HCT116 (cell line): Measurements from ENCODE around the gene C14orf132. TPM values are rescaled to one million over a fixed set of nuclear protein-coding genes. Genes with fewer than 3 reads are reported as not detected.

ENCODE experiments used
- ATAC-seq: fragments of 200-7000 bp; cut with Tn5 transposase; 2 replicates; pipeline ENCODE4 v1.9.1; 2020; ENCODE audit warnings: mild to moderate bottlenecking, moderate library complexity
- BruUV-seq: library from RNA; stranded (reverse); fragments of 400-500 nt; replicated peaks from 2 replicates; lab custom pipeline; 2021; lab: Mats Ljungman, UMichigan
- CTCF ChIA-PET: fragments of 300-600 bp; sonication (Branson Sonifier 250); formaldehyde crosslinking; loops from one replicate; lab custom pipeline; 2021; ENCODE audit warnings: antibody characterized with exemption; lab: Charles Lee
- POLR2A ChIA-PET: fragments of 300-600, 350-600 bp; sonication (Branson Sonifier 250); formaldehyde crosslinking; loops from one replicate; lab custom pipeline; 2021; ENCODE audit warnings: antibody characterized with exemption; lab: Charles Lee
- RAD21 ChIA-PET, 2 experiments: fragments of 300-600 bp; sonication (Branson Sonifier 250); formaldehyde crosslinking; loops; one replicate each; lab custom pipeline; 2023; ENCODE audit warnings: low total read pairs in 2 of 2; ENCODE audit not compliant: uncharacterized antibody in 2 of 2, unreplicated experiment in 2 of 2, low non-redundant PET in 1 of 2; lab: Charles Lee
- DNase-seq: peaks from one replicate; pipeline ENCODE4 v3.0.0-alpha.2; 2010; ENCODE audit warnings: low read depth, low spot score
- H2AFZ ChIP-seq: fragments of 200-600 bp; shearing (Covaris generic), sonication (generic); 2 replicates; pipeline ENCODE4 v1.6.1; 2017; ENCODE audit warnings: low read depth, mixed run types, mixed read lengths, antibody characterized with exemption, low read length; ENCODE audit not compliant: poor library complexity, severe bottlenecking
- H3K27ac ChIP-seq: 2 replicates; pipeline ENCODE4 v1.5.1; 2012; ENCODE audit warnings: low read depth, low read length
- H3K27me3 ChIP-seq: fragments of 200-600 bp; sonication (generic); 2 replicates; pipeline ENCODE4 v1.6.1; 2016; ENCODE audit warnings: mixed run types, low read length, mixed read lengths; ENCODE audit not compliant: insufficient read depth
- H3K36me3 ChIP-seq, 2 experiments: fragments of 200-500 bp in 1 of 2; fragments of 200-600 bp in 1 of 2; sonication (Bioruptor generic) in 1 of 2; sonication (generic) in 1 of 2; 2 replicates each; pipeline versions ENCODE4 v1.5.1 to v1.6.1; 2014 to 2016; ENCODE audit warnings: low read length in 2 of 2, inconsistent platforms in 1 of 2, mixed read lengths in 1 of 2, mixed run types in 1 of 2; ENCODE audit not compliant: insufficient read depth in 2 of 2, control insufficient read depth in 1 of 2
- H3K4me1 ChIP-seq, 2 experiments: fragments of 200-600 bp in 1 of 2; sonication (generic) in 1 of 2; 2 replicates each; pipeline versions ENCODE4 v1.5.1 to v1.6.1; 2012 to 2017; ENCODE audit warnings: low read length in 2 of 2, inconsistent platforms in 1 of 2, mild to moderate bottlenecking in 1 of 2, mixed read lengths in 1 of 2, mixed run types in 1 of 2, moderate library complexity in 1 of 2; ENCODE audit not compliant: insufficient read depth in 2 of 2, control insufficient read depth in 1 of 2
- H3K4me2 ChIP-seq: fragments of 200-600 bp; sonication (generic); 2 replicates; pipeline ENCODE4 v1.6.1; 2017; ENCODE audit warnings: mixed run types, low read length, mixed read lengths
- H3K4me3 ChIP-seq, 2 experiments: fragments of 200-600 bp in 1 of 2; sonication (generic) in 1 of 2; replicated peaks in 1 of 2; 2 replicates each; pipeline ENCODE4 v1.5.1; 2011 to 2016; ENCODE audit warnings: low read length in 2 of 2, control low read depth in 1 of 2, low read depth in 1 of 2, mild to moderate bottlenecking in 1 of 2, mixed read lengths in 1 of 2, mixed run types in 1 of 2
- H3K79me2 ChIP-seq: fragments of 200-600 bp; sonication (generic); 2 replicates; pipeline ENCODE4 v1.6.1; 2017; ENCODE audit warnings: mild to moderate bottlenecking, mixed run types, low read length, moderate library complexity, mixed read lengths; ENCODE audit not compliant: insufficient read depth
- H3K9ac ChIP-seq: fragments of 200-600 bp; sonication (generic); 2 replicates; pipeline ENCODE4 v1.6.1; 2016; ENCODE audit warnings: low read length, mixed read lengths
- H3K9me2 ChIP-seq: fragments of 200-600 bp; sonication (generic), shearing (Covaris generic); 2 replicates; pipeline ENCODE4 v1.6.1; 2017; ENCODE audit warnings: mixed run types, mild to moderate bottlenecking, moderate library complexity; ENCODE audit not compliant: insufficient read depth
- H3K9me3 ChIP-seq, 2 experiments: fragments of 200-500 bp in 1 of 2; fragments of 200-600 bp in 1 of 2; sonication (Bioruptor generic) in 1 of 2; sonication (generic) in 1 of 2; 2 replicates each; pipeline ENCODE4 v1.6.1; 2014 to 2017; ENCODE audit warnings: low read length in 2 of 2, mixed read lengths in 2 of 2, inconsistent platforms in 1 of 2, low read depth in 1 of 2, mild to moderate bottlenecking in 1 of 2, mixed run types in 1 of 2, moderate library complexity in 1 of 2; ENCODE audit not compliant: control insufficient read depth in 1 of 2, insufficient read depth in 1 of 2
- H4K20me1 ChIP-seq: fragments of 200-600 bp; sonication (generic), shearing (Covaris generic); 2 replicates; pipeline ENCODE4 v1.6.1; 2017; ENCODE audit warnings: mixed run types, mild to moderate bottlenecking, moderate library complexity; ENCODE audit not compliant: insufficient read depth
- CBX3 ChIP-seq: IDR thresholded peaks from 2 replicates; pipeline ENCODE4 v1.6.1; 2012; ENCODE audit warnings: low read depth
- CEBPB ChIP-seq: IDR thresholded peaks from 2 replicates; pipeline ENCODE4 v1.6.1; 2012; ENCODE audit warnings: low read depth
- ELF1 ChIP-seq: IDR thresholded peaks from 2 replicates; pipeline ENCODE4 v1.6.1; 2012; ENCODE audit warnings: low read depth, borderline replicate concordance
- EZH2phosphoT487 ChIP-seq: fragments of 200-600 bp; IDR thresholded peaks from 2 replicates; pipeline ENCODE4 v1.6.1; 2018; ENCODE audit warnings: antibody characterized with exemption, borderline replicate concordance
- FOSL1 ChIP-seq: IDR thresholded peaks from 2 replicates; pipeline ENCODE4 v1.6.1; 2012; ENCODE audit warnings: low read depth
- JUND ChIP-seq: IDR thresholded peaks from 2 replicates; pipeline ENCODE4 v1.6.1; 2012
- POLR2A ChIP-seq: IDR thresholded peaks from 2 replicates; pipeline ENCODE4 v1.7.0; 2011; ENCODE audit warnings: borderline replicate concordance; ENCODE audit not compliant: insufficient read depth, insufficient read length; ENCODE audit errors: extremely low read depth
- POLR2AphosphoS5 ChIP-seq: IDR thresholded peaks from 2 replicates; pipeline ENCODE4 v1.6.1; 2011; ENCODE audit warnings: mild to moderate bottlenecking, low read depth, low read length, moderate library complexity
- SIN3A ChIP-seq: IDR thresholded peaks from 2 replicates; pipeline ENCODE4 v1.6.1; 2012; ENCODE audit warnings: low read depth
- SP1 ChIP-seq: IDR thresholded peaks from 2 replicates; pipeline ENCODE4 v1.6.1; 2012; ENCODE audit warnings: low read depth
- SRF ChIP-seq: IDR thresholded peaks from 2 replicates; pipeline ENCODE4 v1.6.1; 2012; ENCODE audit warnings: low read depth
- YY1 ChIP-seq: IDR thresholded peaks from 2 replicates; pipeline ENCODE4 v1.6.1; 2011; ENCODE audit warnings: low read length, low read depth, moderate library complexity, mild to moderate bottlenecking; ENCODE audit not compliant: insufficient replicate concordance; ENCODE audit errors: extremely low read depth
- ZFX ChIP-seq: fragments of 450-650 bp; IDR thresholded peaks from 2 replicates; pipeline ENCODE4 v1.6.1; 2017
- intact Hi-C: fragments of 100-400 bp; cut with micrococcal nuclease; formaldehyde crosslinking; loops from 2 replicates; pipeline ENCODE4 v1.10.0; 2022
- total RNA-seq: library from RNA; stranded (reverse); gene quantifications from one replicate; pipeline ENCODE4 v1.2.1, GENCODE V29; 2021; ENCODE audit not compliant: unreplicated experiment
- TF ChIP-seq, protein P1 (sequence below): IDR thresholded peaks from 2 replicates; pipeline ENCODE4 v1.6.1; 2012
- TF ChIP-seq, protein P2 (sequence below), 3 experiments: fragments of 200-600 bp in 1 of 3; sonication (generic) in 1 of 3; IDR thresholded peaks in 2 of 3; conservative IDR thresholded peaks in 1 of 3; 2 replicates each; pipeline ENCODE4 v1.5.1; 2012 to 2017; ENCODE audit warnings: low read depth in 2 of 3, low read length in 2 of 3, antibody characterized with exemption in 1 of 3, borderline replicate concordance in 1 of 3, control low read depth in 1 of 3, mild to moderate bottlenecking in 1 of 3, mixed read lengths in 1 of 3, mixed run types in 1 of 3, moderate library complexity in 1 of 3; ENCODE audit not compliant: insufficient read depth in 1 of 3
- TF ChIP-seq, protein P3 (sequence below): IDR thresholded peaks from 2 replicates; pipeline ENCODE4 v1.6.1; 2012

The C14orf132 gene
- total RNA-seq, 1 experiment from 2014 or later, result 3.4 TPM

DNA sequence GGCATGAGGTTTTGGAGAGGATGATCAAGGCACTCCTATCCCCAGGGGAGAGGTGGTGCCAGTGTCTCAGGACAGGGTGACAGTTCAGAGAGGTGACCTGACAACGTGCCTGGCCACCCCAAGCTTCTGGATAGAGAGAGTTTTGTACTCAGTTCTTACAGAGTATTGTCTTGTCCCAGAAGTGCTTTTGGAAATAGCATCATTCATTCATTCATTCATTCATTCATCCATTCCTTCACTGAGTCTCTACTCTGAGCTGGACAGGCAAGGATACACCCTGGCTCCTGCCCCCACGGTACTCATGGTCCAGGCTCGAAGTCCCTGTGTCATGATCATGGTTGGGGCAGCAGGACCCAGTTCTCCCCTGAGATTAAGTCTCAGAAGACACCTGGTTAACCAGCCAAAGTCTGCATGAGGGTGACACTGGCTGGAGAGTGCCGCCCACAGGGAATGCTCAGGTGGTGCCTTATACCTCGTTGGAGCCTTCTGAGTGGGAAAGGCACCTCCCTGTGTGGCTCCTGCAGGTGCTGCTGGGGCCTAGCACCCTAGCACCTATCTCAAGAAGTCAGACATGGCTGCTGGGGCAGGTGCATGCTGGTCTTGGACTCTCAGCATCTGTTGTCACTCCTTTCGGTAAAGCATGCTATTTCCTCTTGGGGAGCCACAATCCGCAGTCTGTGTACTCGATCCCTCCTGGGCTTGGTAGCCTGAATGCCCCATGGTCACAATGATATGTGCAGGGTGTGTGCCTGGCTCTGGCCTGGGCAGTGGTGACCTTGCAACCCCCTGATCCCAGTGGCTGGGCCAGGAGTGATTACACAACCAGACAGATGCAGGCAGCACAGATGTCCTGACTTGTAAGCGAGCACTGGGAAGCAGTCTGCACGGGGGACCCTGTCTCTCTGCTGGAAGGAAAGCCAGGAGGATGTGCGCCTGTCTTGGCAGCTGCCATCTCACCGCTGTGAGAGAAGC is 57.8 kb downstream of the C14orf132 start:
- CTCF ChIA-PET, result interaction anchor here (2.3 kb wide), 1 partner anchor 102 kb away, joined by 14 read pairs; no protein-coding TSS in a partner anchor
- TF ChIP-seq POLR2A (no peak), ZFX (no peak), EZH2phosphoT487 (no peak), POLR2AphosphoS5 (no peak), ELF1 (no peak), YY1 (no peak), SP1 (no peak), CBX3 (no peak), JUND (no peak), FOSL1 (no peak), SRF (no peak), SIN3A (no peak), CEBPB (no peak)
- TF ChIP-seq, protein P1, sequence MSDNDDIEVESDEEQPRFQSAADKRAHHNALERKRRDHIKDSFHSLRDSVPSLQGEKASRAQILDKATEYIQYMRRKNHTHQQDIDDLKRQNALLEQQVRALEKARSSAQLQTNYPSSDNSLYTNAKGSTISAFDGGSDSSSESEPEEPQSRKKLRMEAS, result no peak
- TF ChIP-seq, protein P2, sequence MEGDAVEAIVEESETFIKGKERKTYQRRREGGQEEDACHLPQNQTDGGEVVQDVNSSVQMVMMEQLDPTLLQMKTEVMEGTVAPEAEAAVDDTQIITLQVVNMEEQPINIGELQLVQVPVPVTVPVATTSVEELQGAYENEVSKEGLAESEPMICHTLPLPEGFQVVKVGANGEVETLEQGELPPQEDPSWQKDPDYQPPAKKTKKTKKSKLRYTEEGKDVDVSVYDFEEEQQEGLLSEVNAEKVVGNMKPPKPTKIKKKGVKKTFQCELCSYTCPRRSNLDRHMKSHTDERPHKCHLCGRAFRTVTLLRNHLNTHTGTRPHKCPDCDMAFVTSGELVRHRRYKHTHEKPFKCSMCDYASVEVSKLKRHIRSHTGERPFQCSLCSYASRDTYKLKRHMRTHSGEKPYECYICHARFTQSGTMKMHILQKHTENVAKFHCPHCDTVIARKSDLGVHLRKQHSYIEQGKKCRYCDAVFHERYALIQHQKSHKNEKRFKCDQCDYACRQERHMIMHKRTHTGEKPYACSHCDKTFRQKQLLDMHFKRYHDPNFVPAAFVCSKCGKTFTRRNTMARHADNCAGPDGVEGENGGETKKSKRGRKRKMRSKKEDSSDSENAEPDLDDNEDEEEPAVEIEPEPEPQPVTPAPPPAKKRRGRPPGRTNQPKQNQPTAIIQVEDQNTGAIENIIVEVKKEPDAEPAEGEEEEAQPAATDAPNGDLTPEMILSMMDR (IDR thresholded peaks at IDR 0.05 in 2 of 3, conservative IDR thresholded peaks at IDR 0.05 in 1 of 3; ENCODE audit: borderline replicate concordance in 1 of 3, insufficient read depth in 1 of 3, low read depth in 2 of 3, low read length in 2 of 3), result no peak
- TF ChIP-seq, protein P3, sequence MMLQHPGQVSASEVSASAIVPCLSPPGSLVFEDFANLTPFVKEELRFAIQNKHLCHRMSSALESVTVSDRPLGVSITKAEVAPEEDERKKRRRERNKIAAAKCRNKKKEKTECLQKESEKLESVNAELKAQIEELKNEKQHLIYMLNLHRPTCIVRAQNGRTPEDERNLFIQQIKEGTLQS, result no peak
- TF ChIP-seq, all 23 proteins: peak for 0
- Histone ChIP-seq H3K4me3 (no peak overlapping the region), H3K9me3 (no peaks in the 10 kb centered on the region), H4K20me1 (no peaks in the 10 kb centered on the region), H3K27ac (no peak overlapping the region), H3K9ac (no peak overlapping the region), H3K79me2 (no peaks in the 10 kb centered on the region), H3K4me2 (no peak overlapping the region), H3K4me1 (peaks cover 4 to 9% of the 10 kb centered on the region in 2 experiments; a peak in 1 of 4 replicates), H3K27me3 (no peaks in the 10 kb centered on the region), H3K36me3 (no peaks in the 10 kb centered on the region), H3K9me2 (no peaks in the 10 kb centered on the region), H2AFZ (no peak overlapping the region)
- RAD21 ChIA-PET, result interaction anchor here in 1 of 2 experiments (1.3 kb wide), 1 partner anchor 39 kb away, joined by 4 read pairs; no protein-coding TSS in a partner anchor
- ATAC-seq, result no peak
- BruUV-seq, result no TSS peak
- DNase-seq, result no peak
- POLR2A ChIA-PET, result no interaction called here
- intact Hi-C loops, result no loop called here
